GM12872 (cell line): ENCODE results near the gene AGO4.

Experiments used
- TF ChIP-seq, protein P1 (sequence below): IDR thresholded peaks from 3 replicates; pipeline ENCODE4 v1.5.1; 2011; ENCODE audit warnings: low read depth, mild to moderate bottlenecking, low read length, moderate library complexity; ENCODE audit not compliant: insufficient read depth

AGO4 gene

GRCh38 chr1:35863881-35864625 lies 56.2 kb downstream of the AGO4 start:
- TF ChIP-seq, protein P1, sequence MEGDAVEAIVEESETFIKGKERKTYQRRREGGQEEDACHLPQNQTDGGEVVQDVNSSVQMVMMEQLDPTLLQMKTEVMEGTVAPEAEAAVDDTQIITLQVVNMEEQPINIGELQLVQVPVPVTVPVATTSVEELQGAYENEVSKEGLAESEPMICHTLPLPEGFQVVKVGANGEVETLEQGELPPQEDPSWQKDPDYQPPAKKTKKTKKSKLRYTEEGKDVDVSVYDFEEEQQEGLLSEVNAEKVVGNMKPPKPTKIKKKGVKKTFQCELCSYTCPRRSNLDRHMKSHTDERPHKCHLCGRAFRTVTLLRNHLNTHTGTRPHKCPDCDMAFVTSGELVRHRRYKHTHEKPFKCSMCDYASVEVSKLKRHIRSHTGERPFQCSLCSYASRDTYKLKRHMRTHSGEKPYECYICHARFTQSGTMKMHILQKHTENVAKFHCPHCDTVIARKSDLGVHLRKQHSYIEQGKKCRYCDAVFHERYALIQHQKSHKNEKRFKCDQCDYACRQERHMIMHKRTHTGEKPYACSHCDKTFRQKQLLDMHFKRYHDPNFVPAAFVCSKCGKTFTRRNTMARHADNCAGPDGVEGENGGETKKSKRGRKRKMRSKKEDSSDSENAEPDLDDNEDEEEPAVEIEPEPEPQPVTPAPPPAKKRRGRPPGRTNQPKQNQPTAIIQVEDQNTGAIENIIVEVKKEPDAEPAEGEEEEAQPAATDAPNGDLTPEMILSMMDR: no peak

DNA sequence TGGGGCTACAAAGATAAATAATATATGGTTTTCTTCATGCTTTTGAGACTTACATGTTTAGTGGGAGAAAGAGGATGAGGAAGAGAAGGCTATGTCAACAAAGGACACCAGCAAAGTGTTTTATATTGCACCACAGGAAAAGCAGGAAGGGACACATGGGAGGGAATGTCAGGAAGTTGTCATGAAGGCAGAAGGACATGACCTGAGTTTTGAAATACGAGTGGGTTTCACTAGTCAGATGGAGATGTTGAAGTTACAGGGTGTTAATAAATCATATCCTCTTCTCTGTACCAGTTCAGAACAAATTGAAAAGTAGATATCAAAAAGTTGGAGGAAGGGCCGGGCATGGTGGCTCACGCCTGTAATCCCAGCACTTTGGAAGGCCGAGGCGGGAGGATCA lies 57.0 kb downstream of the AGO4 start:
- TF ChIP-seq, protein P1: no peak

GRCh38 chr1:35866991-35867390 lies 59.2 kb downstream of the AGO4 start:
- TF ChIP-seq, protein P1: no peak

DNA sequence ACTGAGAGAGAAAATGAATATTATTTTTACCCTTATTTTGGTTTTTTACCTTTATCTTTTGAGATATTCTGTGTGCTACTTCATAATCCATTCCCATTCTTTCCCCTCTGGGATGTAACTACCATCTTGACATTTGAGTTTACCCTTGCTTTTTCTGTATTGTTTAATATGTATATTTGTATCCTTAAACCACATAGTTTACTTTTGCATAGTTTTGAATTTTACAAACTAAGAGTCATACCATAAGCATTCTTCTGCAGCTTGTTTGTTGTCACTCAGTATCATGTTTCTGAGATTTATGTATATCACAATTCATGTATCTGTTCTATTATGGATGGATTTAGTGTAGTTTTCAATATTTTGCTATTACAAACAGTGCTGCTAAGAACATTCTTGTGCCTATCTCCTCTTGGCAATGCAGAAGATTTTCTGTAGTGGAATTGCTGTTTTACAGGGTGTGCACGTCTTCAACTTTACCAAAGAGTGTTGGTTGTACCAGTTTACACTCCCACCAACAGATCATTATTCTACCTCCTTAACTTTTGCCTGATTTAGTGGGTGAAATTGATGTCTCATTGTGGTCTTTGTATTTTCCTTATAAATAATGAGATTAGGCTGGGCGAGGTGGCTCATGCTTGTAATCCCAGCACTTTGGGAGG lies 63.0 kb downstream of the AGO4 start:
- TF ChIP-seq, protein P1: no peak

DNA sequence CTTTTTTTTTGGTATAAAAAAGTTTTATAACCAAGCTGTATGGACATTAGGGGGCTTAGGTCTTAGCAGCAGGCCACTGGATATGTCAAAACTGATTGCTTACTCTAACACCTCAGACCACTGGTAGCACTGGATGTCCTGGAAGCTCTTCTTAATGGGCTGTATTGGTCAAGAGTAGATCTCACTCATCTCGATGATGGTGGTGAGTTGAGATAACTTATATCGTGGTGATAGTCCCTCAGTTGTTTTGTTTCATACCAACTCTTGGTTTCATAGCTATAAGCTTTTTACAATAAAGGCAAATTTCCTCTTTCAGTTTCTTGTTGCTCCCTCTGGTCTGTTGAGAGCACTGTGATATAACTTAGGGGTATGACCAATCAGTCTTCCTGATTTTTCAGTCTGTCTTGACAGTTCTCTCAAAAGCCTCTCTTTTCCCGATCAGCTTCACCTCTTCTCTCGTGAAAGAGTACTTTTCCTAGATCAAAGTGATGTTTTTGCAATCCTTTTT lies 65.5 kb downstream of the AGO4 start:
- TF ChIP-seq, protein P1: no peak

- TF ChIP-seq, protein P1: no peak
Measured at GRCh38 chr1:35876988-35877387, 69.2 kb downstream of the AGO4 start.

GRCh38 chr1:35881850-35882273 lies 74.0 kb downstream of the AGO4 start:
- TF ChIP-seq, protein P1: no peak
